Measurements from ENCODE around the gene PRDM15. TPM values are rescaled to one million over a fixed set of nuclear protein-coding genes. Genes with fewer than 3 reads are reported as not detected.

PRDM15 gene
- total RNA-seq, 4 donors from 2014 or later, result 11.8 to 33.7 (median 18.5) TPM

DNA sequence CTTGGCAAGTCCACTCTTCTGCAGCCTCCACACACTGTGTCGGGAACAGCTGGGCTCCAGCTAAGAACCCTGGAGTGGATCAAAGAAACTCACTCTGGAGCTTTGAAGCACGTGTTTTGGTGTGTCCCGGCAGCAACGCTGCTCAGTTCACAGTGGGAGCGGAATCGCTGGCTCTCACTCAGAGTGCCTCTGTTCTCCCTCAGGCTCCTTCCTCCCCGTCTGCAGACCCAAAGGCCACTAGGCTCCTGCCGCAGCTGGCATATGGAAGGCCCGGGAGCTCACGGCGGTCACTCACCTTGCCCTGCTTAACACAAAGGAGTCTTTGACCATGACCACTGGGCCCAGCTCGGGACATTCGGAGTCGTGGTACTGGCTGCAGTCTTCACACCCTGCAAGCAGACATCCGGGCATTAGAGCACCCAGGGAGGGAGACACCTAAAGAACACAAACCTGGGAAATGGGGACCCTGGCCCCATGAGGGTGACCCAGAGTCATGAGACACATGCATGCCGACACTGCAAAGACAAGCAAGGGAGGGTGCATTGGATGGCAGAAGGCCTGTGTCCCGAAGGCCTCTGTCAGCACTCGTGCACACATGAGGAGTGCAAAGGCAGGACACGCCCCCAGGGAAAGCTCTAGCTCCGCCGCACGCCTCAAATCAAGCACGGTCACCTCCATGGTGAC, 19.7 kb downstream of the PRDM15 start:
- 75 to 82% methylated on average over 18 to 23 of the region's 23 CpGs for WGBS, 2 donors
- Histone ChIP-seq H3K27ac (no peak overlapping the region), H3K27me3 (no peaks in the 10 kb centered on the region), H3K9me3 (no peaks in the 10 kb centered on the region), H3K36me3 (peaks cover 0 to 55% (median 2%) of the 10 kb centered on the region in 3 donors), H3K4me1 (peaks cover 0 to 5% (median 2%) of the 10 kb centered on the region in 4 donors), H3K4me3 (no peak overlapping the region)
- TF ChIP-seq EP300 (IDR thresholded peaks at IDR 0.05) (no peak), POLR2A (IDR thresholded peaks at IDR 0.05) (no peak)
- TF ChIP-seq, protein P1, sequence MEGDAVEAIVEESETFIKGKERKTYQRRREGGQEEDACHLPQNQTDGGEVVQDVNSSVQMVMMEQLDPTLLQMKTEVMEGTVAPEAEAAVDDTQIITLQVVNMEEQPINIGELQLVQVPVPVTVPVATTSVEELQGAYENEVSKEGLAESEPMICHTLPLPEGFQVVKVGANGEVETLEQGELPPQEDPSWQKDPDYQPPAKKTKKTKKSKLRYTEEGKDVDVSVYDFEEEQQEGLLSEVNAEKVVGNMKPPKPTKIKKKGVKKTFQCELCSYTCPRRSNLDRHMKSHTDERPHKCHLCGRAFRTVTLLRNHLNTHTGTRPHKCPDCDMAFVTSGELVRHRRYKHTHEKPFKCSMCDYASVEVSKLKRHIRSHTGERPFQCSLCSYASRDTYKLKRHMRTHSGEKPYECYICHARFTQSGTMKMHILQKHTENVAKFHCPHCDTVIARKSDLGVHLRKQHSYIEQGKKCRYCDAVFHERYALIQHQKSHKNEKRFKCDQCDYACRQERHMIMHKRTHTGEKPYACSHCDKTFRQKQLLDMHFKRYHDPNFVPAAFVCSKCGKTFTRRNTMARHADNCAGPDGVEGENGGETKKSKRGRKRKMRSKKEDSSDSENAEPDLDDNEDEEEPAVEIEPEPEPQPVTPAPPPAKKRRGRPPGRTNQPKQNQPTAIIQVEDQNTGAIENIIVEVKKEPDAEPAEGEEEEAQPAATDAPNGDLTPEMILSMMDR (IDR thresholded peaks at IDR 0.05), result no peak
- DNase-seq (ENCODE audit: low spot score in 2 of 2), result no peak

DNA sequence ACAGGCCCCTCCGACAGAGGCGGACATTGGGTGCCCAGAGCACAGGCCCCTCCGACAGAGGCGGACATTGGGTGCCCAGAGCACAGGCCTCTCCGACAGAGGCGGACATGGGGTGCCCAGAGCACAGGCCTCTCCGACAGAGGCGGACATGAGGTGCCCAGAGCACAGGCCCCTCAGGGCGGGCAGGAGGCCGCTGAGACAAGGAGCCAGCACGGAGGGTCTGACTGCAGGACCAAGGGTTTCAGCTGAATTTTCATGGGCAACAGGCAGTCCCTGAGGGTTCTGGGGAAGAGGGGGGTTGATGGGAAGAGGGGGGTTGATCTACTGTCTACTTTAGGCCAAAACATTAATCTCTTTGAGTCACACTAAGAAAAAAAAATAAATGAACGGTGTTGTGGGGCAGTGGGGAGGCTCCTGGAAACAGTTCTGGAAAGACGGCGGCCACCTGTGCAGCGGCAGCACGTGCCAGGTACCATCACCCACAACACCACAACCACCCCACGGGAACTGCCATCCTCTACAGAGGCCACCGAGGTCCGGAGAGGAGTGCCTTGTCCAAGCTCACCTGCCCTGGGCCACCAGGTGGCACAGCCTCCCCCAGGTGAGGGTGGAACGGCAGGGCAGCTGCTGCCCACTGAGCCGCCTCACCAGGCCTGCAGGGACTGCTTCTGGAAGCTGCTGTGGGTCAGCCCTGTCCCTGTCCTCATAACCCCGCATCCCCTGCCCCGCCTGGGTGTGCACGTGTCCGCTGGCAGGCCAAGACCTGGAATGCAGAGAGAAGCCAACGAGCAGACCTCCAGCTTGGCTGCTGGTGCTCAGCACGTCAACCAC, 20.5 kb downstream of the PRDM15 start:
- 92 to 93% methylated on average over 23 to 27 of the region's 27 CpGs for WGBS, 2 donors
- Histone ChIP-seq H3K36me3 (peaks cover 0 to 63% (median 4%) of the 10 kb centered on the region in 3 donors), H3K4me3 (no peak overlapping the region), H3K27me3 (no peaks in the 10 kb centered on the region), H3K4me1 (peaks cover 0 to 5% (median 2%) of the 10 kb centered on the region in 4 donors), H3K9me3 (no peaks in the 10 kb centered on the region), H3K27ac (no peak overlapping the region)
- DNase-seq (ENCODE audit: low spot score in 2 of 2), result no peak
- TF ChIP-seq POLR2A (IDR thresholded peaks at IDR 0.05), result no peak
- TF ChIP-seq EP300 (IDR thresholded peaks at IDR 0.05), result no peak
- TF ChIP-seq, protein P1 (IDR thresholded peaks at IDR 0.05), result no peak

DNA sequence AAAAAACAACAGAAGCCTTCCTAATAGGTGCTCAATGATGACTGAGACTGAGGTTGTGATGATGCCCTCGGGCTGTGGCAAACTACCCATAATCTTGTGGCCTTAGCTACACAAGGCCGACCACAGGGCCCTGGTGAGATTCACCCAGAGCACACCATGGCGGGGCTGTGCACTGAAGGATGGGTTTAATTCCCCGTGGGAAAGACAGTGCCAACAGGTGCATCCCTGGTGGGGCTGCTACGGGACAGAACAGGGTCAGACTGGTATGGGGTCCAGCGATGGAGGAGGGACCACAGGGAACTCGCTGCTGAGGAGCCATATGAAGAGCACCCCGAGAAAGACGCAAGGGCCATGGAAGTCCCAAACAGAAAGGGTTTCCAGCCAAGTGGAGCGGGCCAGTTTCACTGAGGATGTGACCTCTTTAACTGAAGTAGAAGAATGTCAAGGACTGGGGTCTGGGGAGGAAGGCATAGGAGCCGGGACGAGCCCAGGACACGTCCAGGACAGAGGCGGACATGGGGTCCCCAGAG, 21.3 kb downstream of the PRDM15 start:
- H3K4me3 ChIP-seq, result no peak overlapping the region
- no peak for DNase-seq (ENCODE audit: low spot score in 2 of 2)
- H3K27ac ChIP-seq, result no peak overlapping the region
- no peaks in the 10 kb centered on the region for H3K9me3 ChIP-seq
- WGBS, 2 donors, result 96 to 99% methylated on average over 14 of the region's 14 CpGs
- peaks cover 0 to 71% (median 4%) of the 10 kb centered on the region in 3 donors for H3K36me3 ChIP-seq
- TF ChIP-seq EP300 (IDR thresholded peaks at IDR 0.05), result no peak
- TF ChIP-seq, protein P1 (IDR thresholded peaks at IDR 0.05), result no peak
- TF ChIP-seq POLR2A (IDR thresholded peaks at IDR 0.05), result no peak
- H3K27me3 ChIP-seq, result no peaks in the 10 kb centered on the region
- peaks cover 0 to 2% (median 0%) of the 10 kb centered on the region in 4 donors for H3K4me1 ChIP-seq

DNA sequence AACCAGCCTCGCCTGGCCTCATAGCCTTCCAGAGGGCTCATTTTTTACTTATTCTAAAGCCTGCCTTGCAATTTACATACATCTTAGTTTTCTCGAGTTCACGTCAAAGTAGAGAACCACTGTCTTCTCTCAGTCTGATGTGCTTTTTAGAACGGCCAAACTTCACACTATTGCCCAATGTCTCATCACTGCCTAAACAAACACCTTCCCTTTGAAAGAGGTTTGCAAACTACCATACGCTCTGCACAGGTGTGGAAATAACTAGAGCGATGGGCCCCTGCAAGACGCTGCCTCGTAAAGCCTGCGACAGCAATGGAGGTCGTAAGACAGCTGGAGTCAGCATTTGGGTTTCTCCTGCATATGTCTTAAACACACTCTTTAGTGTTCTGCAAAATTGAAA, 22.6 kb downstream of the PRDM15 start:
- no peaks in the 10 kb centered on the region for H3K9me3 ChIP-seq
- no peaks in the 10 kb centered on the region for H3K4me1 ChIP-seq
- WGBS, 2 donors, result 80 to 91% methylated on average over 10 of the region's 10 CpGs
- peaks cover 0 to 84% (median 4%) of the 10 kb centered on the region in 3 donors for H3K36me3 ChIP-seq
- H3K4me3 ChIP-seq, result no peak overlapping the region
- no peaks in the 10 kb centered on the region for H3K27me3 ChIP-seq
- no peak for DNase-seq (ENCODE audit: low spot score in 2 of 2)
- no peak overlapping the region for H3K27ac ChIP-seq
- TF ChIP-seq, protein P1 (IDR thresholded peaks at IDR 0.05), result no peak
- no peak for TF ChIP-seq EP300 (IDR thresholded peaks at IDR 0.05)
- no peak for TF ChIP-seq POLR2A (IDR thresholded peaks at IDR 0.05)

Measured in tibial nerve (tissue), 4 donors.